ENCODE measurements around the gene ZER1.
"Not testable (repeated sequence)": the region's sequence is repeated elsewhere in the genome, so short reads cannot be mapped to it uniquely, and the experiment has no call there.

ZER1 gene

DNA sequence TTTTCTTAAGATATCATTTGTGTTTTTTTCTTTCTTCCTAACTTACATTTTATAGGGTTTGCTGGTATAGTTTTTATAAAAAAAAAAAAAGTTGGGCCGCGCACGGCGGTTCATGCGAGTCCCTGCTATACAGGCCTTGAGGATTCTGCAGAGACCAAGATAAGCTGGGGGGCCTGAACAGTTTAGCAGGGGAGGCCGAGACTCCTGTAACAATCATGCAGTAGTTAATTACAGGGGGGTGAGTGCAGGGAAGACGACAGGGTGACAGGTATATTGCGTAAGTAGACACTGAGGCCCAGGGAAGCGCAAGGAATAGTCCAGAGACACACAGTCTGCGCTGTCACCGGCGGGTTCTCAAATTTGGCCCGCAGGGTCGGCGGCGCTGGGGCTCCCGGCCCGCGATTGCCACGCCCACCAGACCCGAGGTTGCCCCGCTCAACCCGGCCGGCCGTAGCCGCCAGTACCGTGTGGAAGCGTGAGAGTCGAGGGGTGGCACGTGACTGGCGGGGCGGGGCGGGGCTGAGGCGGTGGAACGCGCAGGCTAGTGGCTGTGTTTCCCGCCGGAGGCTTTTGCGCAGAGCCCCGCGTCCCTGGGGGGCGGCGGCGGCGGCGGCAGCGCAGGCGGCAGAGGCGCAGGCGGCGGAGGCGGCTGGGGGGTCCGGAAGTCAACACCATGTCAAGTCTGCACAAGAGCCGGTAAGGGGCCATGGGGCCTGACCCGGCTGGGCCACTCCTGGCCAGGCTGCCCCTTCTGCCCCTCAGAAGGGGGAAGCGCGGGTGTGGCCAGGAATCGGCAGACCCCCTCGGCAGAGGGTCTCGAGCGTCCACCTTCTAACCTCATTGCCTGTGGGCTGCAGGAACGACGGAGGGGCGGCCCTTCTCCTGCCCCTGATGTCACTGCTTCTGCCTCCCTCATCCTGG, 15.2 kb upstream of the ZER1 start, which contains the start of gene TBC1D13:
Gene TBC1D13, plus strand, starts transcription at position 573 of the 921 bp plus-strand sequence. Its CDS starts 101 bp downstream, at position 674.
- DNase-seq: peak; percentile 88

GRCh38 chr9:128785427-128785826, 13.7 kb upstream of the ZER1 start:
- no peak for DNase-seq

- no peak for DNase-seq
Measured at GRCh38 chr9:128782669-128783068, 10.9 kb upstream of the ZER1 start.

- no peak for DNase-seq
Measured at GRCh38 chr9:128781187-128782070, 9.7 kb upstream of the ZER1 start.

DNA sequence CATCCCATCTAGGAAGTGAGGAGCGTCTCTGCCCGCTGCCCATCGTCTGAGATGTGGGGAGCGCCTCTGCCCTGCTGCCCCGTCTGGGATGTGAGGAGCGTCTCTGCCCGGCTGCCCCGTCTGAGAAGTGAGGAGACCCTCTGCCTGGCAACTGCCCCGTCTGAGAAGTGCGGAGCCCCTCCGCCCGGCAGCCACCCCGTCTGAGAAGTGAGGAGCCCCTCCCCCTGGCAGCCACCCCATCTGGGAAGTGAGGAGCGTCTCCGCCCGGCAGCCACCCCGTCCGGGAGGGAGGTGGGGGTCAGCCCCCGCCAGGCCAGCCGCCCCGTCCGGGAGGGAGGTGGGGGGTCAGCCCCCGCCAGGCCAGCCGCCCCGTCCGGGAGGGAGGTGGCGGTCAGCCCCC, 8.4 kb upstream of the ZER1 start:
- not testable (repeated sequence) for DNase-seq

- no peak for DNase-seq
Measured at GRCh38 chr9:128774804-128775203, 3.1 kb upstream of the ZER1 start.

GRCh38 chr9:128773049-128773448, 1.3 kb upstream of the ZER1 start:
- no peak for DNase-seq

- DNase-seq: peak; percentile 1
Measured at GRCh38 chr9:128771094-128771721, 519 bp downstream of the ZER1 start.

DNA sequence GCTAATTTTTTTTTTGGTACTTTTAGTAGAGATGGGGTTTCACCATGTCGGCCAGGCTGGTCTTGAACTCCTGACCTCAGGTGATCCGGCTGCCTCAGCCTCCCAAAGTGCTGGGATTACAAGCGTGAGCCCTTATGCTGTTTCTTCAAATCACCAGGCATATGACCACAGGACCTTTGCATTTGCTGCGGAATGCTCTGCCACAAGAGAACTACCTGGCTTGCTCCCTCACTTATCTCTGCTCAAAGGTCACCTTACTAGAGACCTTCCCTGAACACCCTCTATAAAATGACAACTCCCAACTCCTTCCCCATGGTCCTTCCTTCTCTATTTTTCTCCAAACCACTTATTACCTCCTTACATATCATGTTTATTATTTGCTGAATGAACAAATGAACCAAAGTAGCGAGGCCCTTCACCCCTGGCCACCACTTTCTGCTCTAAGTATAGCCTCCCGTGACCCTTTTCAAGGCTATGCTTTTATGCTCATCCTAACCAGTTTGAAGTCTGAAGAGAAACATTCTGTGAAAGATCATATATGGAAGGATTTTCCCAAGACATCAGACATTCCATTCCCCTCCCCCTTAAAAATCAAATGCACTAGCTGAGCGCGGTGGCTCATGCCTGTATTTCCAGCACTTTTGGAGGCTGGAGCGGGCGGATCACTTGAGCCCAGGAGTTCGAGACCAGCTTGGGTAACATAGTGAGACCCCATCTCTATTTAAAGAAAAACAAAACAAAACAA, 1.3 kb downstream of the ZER1 start:
- DNase-seq: no peak

DNA sequence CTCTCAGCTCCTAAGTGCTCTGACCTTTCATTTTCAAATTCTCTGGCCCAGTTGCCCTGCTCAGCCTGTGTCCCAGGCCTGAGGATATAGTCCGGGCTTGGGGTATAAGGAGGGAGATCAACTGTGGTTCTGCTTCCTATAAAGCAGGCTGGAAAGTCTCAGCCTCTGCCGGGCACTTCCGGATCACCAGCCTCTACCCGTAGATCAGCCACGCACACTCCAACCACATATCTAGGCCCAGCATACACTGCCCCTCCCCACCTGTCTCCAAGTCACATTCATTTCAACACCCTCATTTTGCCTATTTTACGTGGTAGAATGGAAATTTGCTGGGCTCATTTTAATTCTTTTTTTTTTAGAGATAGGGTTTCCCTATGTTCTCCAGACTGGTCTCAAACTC, 3.1 kb downstream of the ZER1 start:
- no peak for DNase-seq

DNA sequence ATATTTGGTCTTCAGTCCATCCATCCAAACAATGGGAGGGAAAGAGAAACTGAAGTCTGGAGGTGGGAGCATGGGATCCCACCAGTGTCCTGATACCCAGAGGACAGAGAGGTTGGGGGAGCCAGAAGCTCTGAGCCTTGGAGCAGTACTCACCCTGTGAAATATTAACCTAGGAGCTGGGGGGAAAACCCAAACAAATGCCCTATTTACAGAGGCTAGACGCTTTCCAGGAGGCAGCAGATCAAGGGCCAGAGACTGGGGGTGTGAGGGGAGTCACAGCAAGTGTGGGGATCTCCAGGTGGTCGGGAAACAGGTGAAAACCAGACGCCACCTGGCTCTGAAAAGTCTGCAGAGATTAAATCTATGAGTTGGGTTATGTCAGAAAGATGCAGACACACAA, 6.2 kb downstream of the ZER1 start:
- DNase-seq: no peak

DNA sequence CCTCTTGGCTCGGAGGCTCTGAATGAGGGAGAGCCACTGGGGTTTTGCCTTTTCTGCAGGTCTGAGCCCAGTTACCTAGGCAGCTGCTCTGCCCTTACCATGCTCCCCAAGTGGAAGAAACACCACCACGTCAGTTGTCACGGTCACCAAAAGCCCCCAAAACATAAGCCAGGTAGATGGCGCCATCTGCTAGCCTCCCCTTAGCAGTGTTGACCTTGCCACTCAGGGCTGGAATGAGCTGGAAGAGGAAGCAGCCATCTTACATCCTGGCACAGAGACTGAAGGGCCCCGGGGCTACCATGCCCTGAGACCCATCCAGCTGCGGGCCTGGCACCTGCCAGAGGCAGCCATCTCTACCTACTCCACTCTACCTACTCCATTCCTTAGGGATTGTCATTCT, 7.4 kb downstream of the ZER1 start:
- DNase-seq: peak; percentile 2

GRCh38 chr9:128762671-128763449, 8.9 kb downstream of the ZER1 start:
- no peak for DNase-seq

GRCh38 chr9:128757602-128758001, 14.1 kb downstream of the ZER1 start:
- DNase-seq: no peak

DNA sequence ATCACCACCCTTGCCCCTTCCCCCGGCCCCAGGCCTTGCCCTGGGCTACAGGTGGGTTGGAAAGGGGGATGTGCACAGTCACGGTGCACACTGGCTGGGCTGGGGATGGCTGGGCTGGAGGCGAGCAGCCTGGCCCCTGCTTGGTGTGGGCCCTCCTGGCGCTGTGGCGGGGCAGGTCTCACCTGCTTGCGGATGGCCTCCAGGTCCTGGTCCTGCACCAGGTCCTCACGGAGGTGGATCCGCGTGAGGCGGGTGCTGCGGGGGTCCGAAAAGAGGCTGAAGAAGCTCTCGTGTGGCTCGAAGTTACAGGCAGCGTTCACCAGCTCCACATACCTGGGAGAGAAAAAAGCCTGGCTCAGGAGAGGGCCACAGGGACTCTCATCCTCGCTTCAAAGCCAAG, 18.1 kb downstream of the ZER1 start:
- DNase-seq: no peak

- no peak for DNase-seq
Measured at GRCh38 chr9:128750926-128751595, 20.7 kb downstream of the ZER1 start.

GRCh38 chr9:128747241-128747640, 24.5 kb downstream of the ZER1 start:
- no peak for DNase-seq

DNA sequence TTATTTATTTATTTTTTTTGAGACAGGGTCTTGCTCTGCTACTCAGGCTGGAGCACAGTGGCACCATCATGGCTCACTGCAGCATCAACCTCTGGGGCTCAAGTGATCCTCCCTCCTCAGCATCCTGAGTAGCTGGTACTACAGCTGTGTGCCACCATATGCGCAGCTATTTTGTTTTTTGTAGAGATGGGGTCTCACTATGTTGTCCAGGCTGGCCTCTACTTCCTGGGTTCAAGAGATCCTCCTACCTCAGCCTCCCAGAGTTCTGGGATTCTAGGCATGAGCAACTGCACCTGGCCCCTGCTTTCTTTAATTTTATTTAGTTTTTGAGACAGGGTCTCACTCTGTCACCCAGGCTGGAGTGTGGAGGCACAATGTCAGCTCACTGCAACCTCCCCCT, 28.3 kb downstream of the ZER1 start:
- no peak for DNase-seq

GRCh38 chr9:128742401-128742800, 29.3 kb downstream of the ZER1 start:
- DNase-seq: no peak

DNA sequence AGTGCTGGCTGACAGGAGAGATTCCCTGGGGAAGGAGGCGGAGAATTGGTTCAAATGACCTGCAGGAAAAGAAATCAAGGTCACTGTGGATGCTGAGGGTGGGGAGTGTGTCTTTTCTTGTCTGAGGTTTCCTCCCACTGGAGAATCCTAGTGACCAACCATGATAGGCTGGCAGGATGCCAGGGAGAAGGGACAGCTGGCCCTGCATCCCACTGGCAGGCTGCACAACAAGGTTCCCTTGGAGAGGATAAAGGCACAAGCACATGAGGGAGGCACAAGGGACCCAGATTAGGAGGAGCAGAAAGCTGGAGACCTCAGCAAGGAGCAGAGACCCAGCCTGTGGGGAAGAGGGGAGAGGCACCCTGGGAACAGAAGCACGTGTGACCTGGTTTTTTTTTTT, 36.4 kb downstream of the ZER1 start:
- DNase-seq: no peak

DNA sequence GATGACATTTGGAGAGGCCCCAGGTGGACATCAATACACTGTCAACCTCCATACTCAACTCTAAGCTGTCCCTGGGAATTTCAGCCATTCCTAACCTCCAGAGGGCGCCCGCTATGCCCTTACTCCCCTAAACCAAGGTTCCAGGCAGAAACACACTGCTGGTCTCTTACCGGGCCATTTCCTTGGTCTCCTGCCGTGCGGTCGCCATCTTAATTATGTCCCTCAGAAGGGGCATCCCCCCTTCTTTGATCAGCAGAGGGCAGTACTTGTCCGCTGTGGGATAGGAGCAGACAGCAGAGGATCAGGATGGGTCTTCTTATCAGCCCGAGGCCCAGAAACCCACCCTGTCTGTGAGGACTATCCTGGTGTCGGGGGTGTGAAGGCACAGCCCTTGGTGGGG, 38.5 kb downstream of the ZER1 start:
- DNase-seq: no peak
